Stromal cell of bone marrow (primary cell): Measurements from ENCODE around the gene SMIM29.
A peak's percentile ranks its signal among the peaks of the same experiment; 100 is the strongest.

Experiments used
- DNase-seq: peaks from one replicate; pipeline ENCODE4 v3.0.0-alpha.2; 2012; ENCODE audit warnings: low read depth

The SMIM29 gene

DNA sequence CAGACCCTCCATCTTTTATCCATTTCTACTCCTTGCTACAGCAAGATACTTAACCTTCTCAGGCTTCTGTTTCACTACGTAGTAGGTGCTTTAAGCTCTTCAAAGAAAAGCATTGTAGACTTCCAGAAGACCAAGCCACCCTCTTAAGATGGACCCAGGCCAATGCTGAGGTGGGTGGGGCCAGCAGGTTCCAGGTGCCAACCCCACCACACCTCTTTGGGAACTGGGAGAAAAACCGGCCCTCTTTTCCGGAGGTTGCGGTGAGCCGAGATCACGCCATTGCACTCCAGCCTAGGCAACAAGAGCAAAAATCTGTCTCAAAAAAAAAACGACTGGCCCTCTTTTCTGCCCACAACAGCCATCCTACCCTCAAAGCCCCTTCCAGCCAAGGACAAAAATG, 22.7 kb downstream of the SMIM29 start:
- no peak for DNase-seq

GRCh38 chr6:34225551-34225950, 23.3 kb downstream of the SMIM29 start:
- no peak for DNase-seq

DNA sequence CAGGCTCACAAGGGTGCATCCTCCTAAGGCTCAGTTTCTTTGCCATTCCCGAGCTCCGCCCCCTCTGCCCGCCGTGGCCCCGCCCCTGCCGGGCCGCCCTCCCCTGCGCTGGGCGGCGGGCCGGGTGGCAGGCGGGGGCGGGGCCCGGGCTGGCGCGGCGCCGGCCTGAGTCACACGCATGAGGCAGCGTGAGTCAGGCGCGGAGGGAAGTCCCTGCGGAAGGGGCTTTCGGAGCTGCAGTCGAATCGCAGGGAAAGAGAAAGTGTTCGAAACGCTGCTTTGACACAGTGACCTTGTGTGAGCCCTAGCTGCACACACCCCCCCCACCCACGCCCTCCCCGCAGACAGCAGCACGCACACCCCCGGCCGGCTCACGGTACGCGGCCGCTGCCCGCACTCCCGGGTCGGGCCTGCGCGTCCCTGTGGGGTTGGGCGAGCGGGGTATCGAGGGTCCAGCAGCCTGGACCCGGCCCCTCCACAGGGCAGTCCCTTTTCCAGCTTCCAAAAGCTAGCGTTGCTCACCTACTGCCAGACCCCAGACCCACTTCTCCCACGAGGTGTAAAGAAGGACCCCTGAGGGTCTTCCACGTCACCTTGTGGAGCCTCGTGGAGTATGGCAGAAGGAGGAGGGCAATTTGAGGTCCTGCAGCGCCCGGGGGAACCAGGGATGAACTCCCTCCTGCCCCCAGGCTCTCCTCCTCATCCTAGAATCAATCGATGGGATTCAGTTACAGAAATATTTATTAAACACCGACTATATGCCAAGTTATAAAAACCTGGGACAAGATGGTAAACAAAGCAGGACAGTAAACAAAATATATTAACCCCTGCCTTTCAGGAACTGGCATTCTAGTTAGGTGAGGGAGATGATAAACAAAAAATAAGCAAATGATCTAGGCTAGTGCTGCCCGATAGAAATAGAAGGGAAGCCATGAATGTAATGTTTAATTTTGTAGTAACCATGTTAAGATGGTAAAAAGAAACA, 24.6 kb downstream of the SMIM29 start:
- peak; percentile 89 for DNase-seq

- no peak for DNase-seq
Measured at GRCh38 chr6:34223381-34223955, 25.3 kb downstream of the SMIM29 start.

- no peak for DNase-seq
Measured at GRCh38 chr6:34218691-34219090, 30.1 kb downstream of the SMIM29 start.

DNA sequence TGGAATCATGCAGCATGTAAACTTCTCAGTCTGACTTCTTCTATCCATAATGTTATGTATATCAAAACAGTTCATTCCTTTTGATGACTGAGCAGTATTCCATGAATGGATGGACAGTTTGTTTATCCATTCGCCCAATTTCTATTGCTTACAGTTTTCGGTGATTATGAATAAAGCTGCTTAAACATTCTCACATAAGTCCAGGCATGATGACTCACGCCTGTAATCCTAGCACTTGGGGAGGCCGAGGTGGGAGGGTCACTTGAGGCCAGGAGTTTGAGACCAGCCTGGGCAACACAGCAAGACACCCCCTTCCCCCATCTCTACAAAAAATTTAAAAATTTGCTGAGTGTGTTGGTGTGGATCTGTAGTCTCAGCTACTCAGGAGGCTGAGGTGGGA, 35.0 kb downstream of the SMIM29 start:
- DNase-seq, result no peak

DNA sequence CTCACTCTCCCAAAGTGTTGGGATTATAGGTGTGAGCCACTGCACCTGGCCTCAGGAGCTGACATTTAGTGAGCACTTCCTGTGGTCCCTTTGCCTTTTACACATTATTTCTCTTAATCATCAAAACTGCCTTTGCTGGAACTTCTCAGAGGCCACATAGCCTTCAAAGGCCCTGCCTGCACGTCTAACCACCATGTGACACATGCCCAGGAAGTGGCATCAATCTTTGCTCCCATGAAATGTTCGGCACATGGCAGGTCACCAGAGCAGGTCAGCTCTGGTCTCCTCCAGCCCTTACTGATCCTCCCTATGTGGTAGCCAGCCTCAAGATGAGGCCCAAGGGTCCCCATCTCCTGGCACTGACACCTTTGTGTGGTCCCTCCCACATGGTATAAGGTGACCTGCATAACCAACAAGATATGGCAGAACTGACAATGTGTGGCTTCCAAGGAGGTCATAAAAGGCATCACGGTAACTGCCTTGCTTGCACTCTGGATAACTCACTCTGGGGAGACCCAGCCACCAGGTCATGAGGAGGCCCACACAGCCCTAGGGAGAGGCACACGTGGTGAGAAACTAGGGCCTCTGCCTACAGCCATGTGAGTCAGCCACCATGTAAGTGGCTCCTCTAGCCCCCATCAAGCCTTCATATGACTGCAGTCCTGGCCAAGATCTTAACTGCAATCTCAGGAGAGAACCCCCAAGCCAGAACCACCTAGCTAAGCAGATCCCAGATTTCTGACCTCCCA, 40.9 kb downstream of the SMIM29 start:
- no peak for DNase-seq

DNA sequence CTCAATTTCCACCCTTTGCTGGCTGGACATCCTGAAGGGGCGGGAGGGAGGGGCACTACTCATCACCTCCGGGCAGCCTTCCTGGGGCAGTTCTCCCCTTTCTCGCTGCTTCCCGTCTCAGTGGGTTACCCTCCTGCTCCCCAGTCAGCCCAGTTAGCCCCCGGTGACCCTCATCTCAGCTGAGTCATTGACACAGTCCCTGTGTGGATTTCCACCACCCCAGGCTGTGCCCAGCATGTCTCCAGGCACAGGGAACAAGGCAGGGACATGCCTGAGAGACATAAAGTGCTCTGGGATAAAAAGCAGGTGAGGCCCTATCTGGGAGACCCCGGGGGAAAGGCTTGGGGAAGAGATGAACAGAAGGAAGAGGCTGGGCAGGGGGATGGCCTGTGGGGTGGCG, 42.1 kb downstream of the SMIM29 start:
- DNase-seq, result no peak

DNA sequence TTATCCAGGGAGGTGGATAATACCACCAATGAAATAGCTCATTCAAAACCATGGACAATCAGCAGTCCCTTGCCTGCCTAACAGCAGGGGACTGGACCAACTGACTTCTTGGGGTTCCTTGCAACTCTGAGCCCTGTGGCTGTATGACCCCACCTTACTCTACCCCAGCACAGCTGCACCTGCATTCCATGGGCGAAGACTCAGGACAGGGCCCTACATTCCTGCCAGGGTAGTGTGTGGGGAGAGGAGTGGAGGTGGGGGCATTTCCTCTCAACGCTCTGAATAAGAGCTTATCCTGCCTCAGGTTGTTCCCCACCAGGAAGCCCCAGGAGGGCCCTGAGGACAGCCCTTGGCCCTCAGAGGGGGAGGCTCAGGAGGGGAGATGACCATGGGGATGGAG, 42.9 kb downstream of the SMIM29 start:
- no peak for DNase-seq

- DNase-seq, result no peak
Measured at GRCh38 chr6:34205466-34205865, 43.3 kb downstream of the SMIM29 start.

GRCh38 chr6:34204693-34205092, 44.1 kb downstream of the SMIM29 start:
- DNase-seq, result no peak

DNA sequence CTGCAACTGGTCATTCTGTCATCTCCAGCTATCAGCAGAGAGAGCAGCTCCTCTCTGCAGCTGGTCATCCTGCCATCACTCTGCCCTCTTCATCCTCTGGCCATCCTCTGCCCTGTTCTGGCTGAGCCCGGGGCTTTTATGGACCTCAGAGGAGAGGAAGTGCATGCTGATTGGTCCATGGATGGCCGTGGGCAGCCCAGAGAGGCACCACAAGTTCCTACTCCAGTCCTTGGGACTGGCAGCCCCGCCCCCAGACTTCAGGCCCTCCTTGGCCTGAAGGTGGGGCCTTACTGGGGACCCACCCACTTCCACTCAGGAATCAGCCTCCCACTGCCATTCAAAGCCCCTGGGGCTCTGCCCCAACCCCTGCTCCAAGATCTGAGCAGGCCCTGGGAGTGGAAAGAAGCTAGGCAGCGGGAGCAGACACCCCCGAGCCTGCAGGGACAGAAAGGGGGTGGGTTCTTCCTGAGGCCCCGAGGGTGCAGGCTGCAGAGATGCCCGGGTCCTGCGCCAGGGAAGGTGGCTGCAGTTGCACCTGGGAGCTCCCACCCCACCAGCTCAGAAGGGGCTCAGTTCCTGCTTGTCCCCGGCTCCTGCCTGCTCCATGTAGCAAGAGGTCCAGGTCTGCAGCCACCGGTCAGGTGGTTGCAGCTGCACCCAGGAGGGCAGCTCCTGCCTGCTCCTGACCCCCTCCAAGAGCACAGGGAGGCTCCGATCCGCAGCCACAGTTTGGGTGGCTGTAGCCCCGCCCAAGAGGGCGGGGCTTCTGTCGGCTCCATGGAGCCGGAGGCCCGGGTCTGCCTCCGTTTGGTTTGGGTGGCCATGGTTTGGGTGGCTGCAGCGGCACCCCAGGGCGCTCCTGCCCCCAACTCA, 46.2 kb downstream of the SMIM29 start:
- no peak for DNase-seq

- DNase-seq, result no peak
Measured at GRCh38 chr6:34201455-34202107, 47.2 kb downstream of the SMIM29 start.

DNA sequence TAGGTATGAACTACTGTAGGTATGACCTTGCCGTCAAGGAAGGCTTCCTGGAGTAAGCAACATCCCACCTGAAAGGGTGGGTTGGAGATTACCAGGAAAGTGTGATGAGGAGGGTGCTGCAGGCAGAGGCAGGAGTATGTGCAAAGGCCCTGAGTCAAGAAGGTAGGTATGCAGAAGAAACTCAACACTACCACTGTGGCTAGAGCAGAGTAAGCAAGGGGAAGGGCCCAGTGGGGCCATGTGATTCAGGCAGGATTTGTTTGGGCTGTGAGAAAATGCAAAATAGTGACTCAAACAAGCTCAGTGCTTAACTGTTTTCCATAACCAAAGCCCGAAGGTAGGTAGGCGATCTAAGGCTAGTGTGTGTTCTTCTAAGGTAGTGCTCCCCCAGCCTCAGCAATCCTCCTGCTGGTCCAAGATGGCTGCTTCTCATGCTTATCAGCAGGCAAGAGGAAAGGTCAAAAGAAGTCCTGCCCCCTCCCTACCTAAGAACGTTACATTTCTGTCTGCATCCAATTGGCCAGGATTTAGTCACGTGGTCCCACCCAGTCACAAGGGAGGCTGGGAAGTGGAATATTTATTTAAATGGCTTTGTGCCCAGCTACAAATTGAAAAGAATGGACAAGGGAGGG, 48.4 kb downstream of the SMIM29 start:
- DNase-seq, result no peak

- no peak for DNase-seq
Measured at GRCh38 chr6:34196833-34197195, 52.0 kb downstream of the SMIM29 start.
